Measurements from ENCODE around the gene IPMK.

DNA sequence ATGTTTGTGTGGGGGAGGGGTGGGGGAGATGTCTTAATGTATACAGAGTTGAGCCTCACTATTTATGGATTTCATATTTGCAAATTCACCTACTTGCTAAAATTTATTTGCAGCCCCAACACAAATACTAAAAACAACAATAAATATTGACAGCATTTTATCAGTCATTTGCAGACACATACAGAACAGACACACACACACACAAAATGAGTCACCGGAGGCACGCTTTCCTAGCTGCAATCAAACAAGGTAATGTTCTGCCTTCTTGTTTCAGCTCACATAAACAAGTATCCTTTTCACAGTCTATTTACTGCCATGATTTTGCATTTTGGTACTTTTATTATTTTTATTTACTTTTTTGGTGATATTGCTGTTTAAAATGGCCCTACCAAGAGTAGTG lies 88.5 kb downstream of the IPMK start:
- TF ChIP-seq, protein P1, sequence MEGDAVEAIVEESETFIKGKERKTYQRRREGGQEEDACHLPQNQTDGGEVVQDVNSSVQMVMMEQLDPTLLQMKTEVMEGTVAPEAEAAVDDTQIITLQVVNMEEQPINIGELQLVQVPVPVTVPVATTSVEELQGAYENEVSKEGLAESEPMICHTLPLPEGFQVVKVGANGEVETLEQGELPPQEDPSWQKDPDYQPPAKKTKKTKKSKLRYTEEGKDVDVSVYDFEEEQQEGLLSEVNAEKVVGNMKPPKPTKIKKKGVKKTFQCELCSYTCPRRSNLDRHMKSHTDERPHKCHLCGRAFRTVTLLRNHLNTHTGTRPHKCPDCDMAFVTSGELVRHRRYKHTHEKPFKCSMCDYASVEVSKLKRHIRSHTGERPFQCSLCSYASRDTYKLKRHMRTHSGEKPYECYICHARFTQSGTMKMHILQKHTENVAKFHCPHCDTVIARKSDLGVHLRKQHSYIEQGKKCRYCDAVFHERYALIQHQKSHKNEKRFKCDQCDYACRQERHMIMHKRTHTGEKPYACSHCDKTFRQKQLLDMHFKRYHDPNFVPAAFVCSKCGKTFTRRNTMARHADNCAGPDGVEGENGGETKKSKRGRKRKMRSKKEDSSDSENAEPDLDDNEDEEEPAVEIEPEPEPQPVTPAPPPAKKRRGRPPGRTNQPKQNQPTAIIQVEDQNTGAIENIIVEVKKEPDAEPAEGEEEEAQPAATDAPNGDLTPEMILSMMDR (IDR thresholded peaks at IDR 0.05; ENCODE audit: insufficient read depth, low read depth, low read length), result no peak
- TF ChIP-seq EZH2 (IDR thresholded peaks at IDR 0.05; ENCODE audit: insufficient read depth, low read length), result no peak
